ENCODE results near the gene HMGN2.

GRCh38 chr1:26483980-26484379 lies 11.7 kb downstream of the HMGN2 start:
- TF ChIP-seq CTCF (IDR thresholded peaks at IDR 0.05) = no peak
- TF ChIP-seq POLR2A (IDR thresholded peaks at IDR 0.05) = no peak

Measured in uterus (tissue), 2 donors.